Measurements from ENCODE around the gene GPD2.

GPD2 gene

DNA sequence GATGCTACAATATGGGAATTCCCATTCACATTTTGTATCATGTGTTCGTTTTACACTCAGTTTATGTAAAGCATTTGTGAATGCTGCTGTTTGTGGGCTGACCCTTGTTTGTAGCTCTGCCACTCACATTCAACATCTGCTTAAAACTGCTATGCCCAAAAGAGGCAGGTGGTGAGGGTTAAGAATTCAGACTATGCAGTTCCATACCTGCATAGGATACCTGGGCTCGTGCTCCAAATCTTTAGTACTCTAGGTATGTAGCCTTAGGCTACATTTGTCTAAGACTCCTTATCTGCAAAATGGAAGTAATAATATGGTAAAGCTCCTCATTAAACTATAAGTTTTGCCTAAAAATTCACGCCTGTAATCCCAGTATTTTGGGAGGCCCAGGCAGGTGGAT is 199.5 kb downstream of the GPD2 start:
- TF ChIP-seq GATA3 (IDR thresholded peaks at IDR 0.05; ENCODE audit: low read depth, low read length) (no peak), GATA2 (IDR thresholded peaks at IDR 0.05; ENCODE audit: low read depth, low read length) (no peak)

Data from SH-SY5Y (cell line).